ENCODE data around the gene CDK11B. TPM values are rescaled to one million over a fixed set of nuclear protein-coding genes. Genes with fewer than 3 reads are reported as not detected.

Gene CDK11B
- total RNA-seq, 1 donor from 2014 or later = 23.4 TPM

DNA sequence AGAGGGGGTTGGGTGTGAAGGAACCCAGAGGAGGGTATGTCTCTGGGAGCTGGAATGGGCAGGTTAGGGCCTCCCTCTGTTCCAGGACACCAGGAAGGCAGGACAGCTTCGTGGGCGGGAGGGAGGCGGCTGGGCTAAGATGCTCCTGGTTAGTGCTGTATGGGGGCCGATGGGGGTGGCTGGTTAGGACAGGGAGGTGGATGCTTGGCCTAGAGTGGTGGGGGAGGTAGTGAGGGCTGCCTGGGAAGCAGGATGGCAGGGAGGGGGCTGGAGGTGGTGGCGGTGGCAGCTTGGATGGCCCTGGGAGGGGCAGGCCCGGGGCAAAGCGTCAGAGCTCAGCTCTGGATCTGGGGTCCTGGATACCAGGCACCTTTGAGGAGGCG lies 33.0 kb downstream of the CDK11B start:
- DNase-seq (ENCODE audit: low read depth) (no peak), FAIRE-seq (no peak)
- no peak overlapping the region for H3K4me2 ChIP-seq (ENCODE audit: low read length)
- no peak overlapping the region for H3K4me3 ChIP-seq (ENCODE audit: insufficient read depth, low read depth, low read length)
- no peak overlapping the region for H2AFZ ChIP-seq (ENCODE audit: low read depth, low read length)
- no peaks in the 10 kb centered on the region for H3K27me3 Mint-ChIP-seq (ENCODE audit: low read depth, unreplicated experiment)
- H3K4me3 Mint-ChIP-seq (ENCODE audit: unreplicated experiment) = no peak overlapping the region
- peaks cover 27% of the 10 kb centered on the region for H4K20me1 ChIP-seq (ENCODE audit: insufficient read depth, low read length)
- no peaks in the 10 kb centered on the region for H3K36me3 ChIP-seq (ENCODE audit: insufficient read depth, low read length)
- H3K79me2 ChIP-seq (ENCODE audit: insufficient read depth, low read length) = no peaks in the 10 kb centered on the region
- TF ChIP-seq CTCF (IDR thresholded peaks at IDR 0.05; ENCODE audit: insufficient read depth, low read depth, low read length) (no peak), EZH2 (IDR thresholded peaks at IDR 0.05; ENCODE audit: insufficient read depth, low read length) (no peak)
- H3K9me3 ChIP-seq (ENCODE audit: insufficient read depth, low read depth, low read length) = no peaks in the 10 kb centered on the region
- no peaks in the 10 kb centered on the region for H3K27me3 ChIP-seq (ENCODE audit: insufficient read depth, low read length)
- peaks cover 8% of the 10 kb centered on the region for H3K4me1 Mint-ChIP-seq (ENCODE audit: low read depth, unreplicated experiment)
- H3K9ac ChIP-seq (ENCODE audit: low read length) = no peak overlapping the region
- H3K27ac ChIP-seq (ENCODE audit: low read depth, low read length) = no peak overlapping the region
- no peaks in the 10 kb centered on the region for H3K36me3 Mint-ChIP-seq (ENCODE audit: low read depth, unreplicated experiment)
- H3K9me3 Mint-ChIP-seq (ENCODE audit: unreplicated experiment) = no peaks in the 10 kb centered on the region
- no peak overlapping the region for H3K27ac Mint-ChIP-seq (ENCODE audit: unreplicated experiment)
- peaks cover 9% of the 10 kb centered on the region for H3K4me1 ChIP-seq (ENCODE audit: insufficient read depth, low read length)

- no peak overlapping the region for H2AFZ ChIP-seq (ENCODE audit: low read depth, low read length)
- H3K36me3 ChIP-seq (ENCODE audit: insufficient read depth, low read length) = no peaks in the 10 kb centered on the region
- peaks cover 9% of the 10 kb centered on the region for H3K4me1 ChIP-seq (ENCODE audit: insufficient read depth, low read length)
- no peaks in the 10 kb centered on the region for H3K36me3 Mint-ChIP-seq (ENCODE audit: low read depth, unreplicated experiment)
- H3K9me3 Mint-ChIP-seq (ENCODE audit: unreplicated experiment) = no peaks in the 10 kb centered on the region
- H3K27me3 ChIP-seq (ENCODE audit: insufficient read depth, low read length) = no peaks in the 10 kb centered on the region
- DNase-seq (ENCODE audit: low read depth) = no peak
- H4K20me1 ChIP-seq (ENCODE audit: insufficient read depth, low read length) = peaks cover 32% of the 10 kb centered on the region
- H3K9ac ChIP-seq (ENCODE audit: low read length) = no peak overlapping the region
- no peaks in the 10 kb centered on the region for H3K79me2 ChIP-seq (ENCODE audit: insufficient read depth, low read length)
- no peak overlapping the region for H3K27ac ChIP-seq (ENCODE audit: low read depth, low read length)
- H3K4me1 Mint-ChIP-seq (ENCODE audit: low read depth, unreplicated experiment) = peaks cover 8% of the 10 kb centered on the region
- FAIRE-seq = no peak
- TF ChIP-seq EZH2 (IDR thresholded peaks at IDR 0.05; ENCODE audit: insufficient read depth, low read length) = no peak
- TF ChIP-seq CTCF (IDR thresholded peaks at IDR 0.05; ENCODE audit: insufficient read depth, low read depth, low read length) = no peak
- H3K4me2 ChIP-seq (ENCODE audit: low read length) = no peak overlapping the region
- H3K27me3 Mint-ChIP-seq (ENCODE audit: low read depth, unreplicated experiment) = no peaks in the 10 kb centered on the region
- H3K9me3 ChIP-seq (ENCODE audit: insufficient read depth, low read depth, low read length) = no peaks in the 10 kb centered on the region
- no peak overlapping the region for H3K4me3 Mint-ChIP-seq (ENCODE audit: unreplicated experiment)
- no peak overlapping the region for H3K27ac Mint-ChIP-seq (ENCODE audit: unreplicated experiment)
- no peak overlapping the region for H3K4me3 ChIP-seq (ENCODE audit: insufficient read depth, low read depth, low read length)
Observed at GRCh38 chr1:1625404-1625775, 33.4 kb downstream of the CDK11B start.

DNA sequence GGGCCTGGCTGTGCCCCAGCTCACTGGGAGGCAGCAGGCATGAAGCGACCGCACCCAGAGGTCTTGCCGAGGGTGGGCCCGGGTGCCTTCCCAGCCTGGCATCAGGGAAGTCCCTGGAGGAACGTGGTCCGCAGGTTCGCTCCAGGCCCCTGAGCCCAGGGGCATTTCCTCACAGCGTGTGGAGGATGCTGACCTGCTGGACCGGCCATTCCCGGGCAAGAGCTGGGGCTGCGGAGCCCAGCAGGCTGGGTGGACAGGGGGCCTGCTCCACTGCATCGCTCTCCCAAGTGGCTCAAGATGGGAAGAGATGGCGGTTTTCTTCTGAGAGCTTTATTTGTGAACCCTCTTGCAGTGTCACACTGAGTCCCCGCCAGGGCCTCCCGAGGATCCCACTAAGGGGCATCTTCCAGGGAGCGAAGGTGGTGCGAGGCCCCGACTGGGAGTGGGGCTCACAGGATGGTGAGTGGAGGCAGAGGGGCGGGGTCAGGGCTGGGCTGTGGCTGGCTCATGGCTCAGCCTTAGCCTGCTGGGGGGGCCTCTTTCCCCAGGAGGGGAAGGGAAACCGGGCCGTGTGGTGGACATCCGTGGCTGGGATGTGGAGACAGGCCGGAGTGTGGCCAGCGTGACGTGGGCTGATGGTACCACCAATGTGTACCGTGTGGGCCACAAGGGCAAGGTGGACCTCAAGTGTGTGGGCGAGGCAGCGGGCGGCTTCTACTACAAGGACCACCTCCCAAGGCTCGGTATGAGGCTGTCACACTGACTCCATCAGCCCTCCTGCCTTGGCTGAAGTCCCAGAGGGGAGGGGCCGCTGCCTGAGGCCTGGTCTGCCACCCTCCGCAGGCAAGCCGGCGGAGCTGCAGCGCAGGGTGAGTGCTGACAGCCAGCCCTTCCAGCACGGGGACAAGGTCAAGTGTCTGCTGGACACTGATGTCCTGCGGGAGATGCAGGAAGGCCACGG lies 34.1 kb downstream of the CDK11B start:
- DNase-seq (ENCODE audit: low read depth) (no peak), FAIRE-seq (no peak)
- Histone ChIP-seq H3K4me2 (ENCODE audit: low read length) (no peak overlapping the region), H3K36me3 (ENCODE audit: insufficient read depth, low read length) (no peaks in the 10 kb centered on the region), H3K9ac (ENCODE audit: low read length) (no peak overlapping the region), H3K9me3 (ENCODE audit: insufficient read depth, low read depth, low read length) (no peaks in the 10 kb centered on the region), H3K4me1 (ENCODE audit: insufficient read depth, low read length) (peaks cover 9% of the 10 kb centered on the region), H3K79me2 (ENCODE audit: insufficient read depth, low read length) (no peaks in the 10 kb centered on the region), H2AFZ (ENCODE audit: low read depth, low read length) (no peak overlapping the region), H3K4me3 (ENCODE audit: insufficient read depth, low read depth, low read length) (no peak overlapping the region), H3K27ac (ENCODE audit: low read depth, low read length) (no peak overlapping the region), H3K27me3 (ENCODE audit: insufficient read depth, low read length) (no peaks in the 10 kb centered on the region), H4K20me1 (ENCODE audit: insufficient read depth, low read length) (peaks cover 38% of the 10 kb centered on the region)
- TF ChIP-seq EZH2 (IDR thresholded peaks at IDR 0.05; ENCODE audit: insufficient read depth, low read length) (no peak), CTCF (IDR thresholded peaks at IDR 0.05; ENCODE audit: insufficient read depth, low read depth, low read length) (no peak)
- Mint-ChIP-seq H3K27ac (ENCODE audit: unreplicated experiment) (no peak overlapping the region), H3K4me3 (ENCODE audit: unreplicated experiment) (no peak overlapping the region), H3K9me3 (ENCODE audit: unreplicated experiment) (no peaks in the 10 kb centered on the region), H3K27me3 (ENCODE audit: low read depth, unreplicated experiment) (no peaks in the 10 kb centered on the region), H3K4me1 (ENCODE audit: low read depth, unreplicated experiment) (peaks cover 8% of the 10 kb centered on the region), H3K36me3 (ENCODE audit: low read depth, unreplicated experiment) (no peaks in the 10 kb centered on the region)
